ENCODE data around the gene OR8B12.

The OR8B12 gene

GRCh38 chr11:124543554-124543953, at the start of gene OR8B12:
Gene OR8B12, minus strand, starts transcription at chr11:124543654. Its CDS starts 0 bp downstream, at chr11:124543654.
- H3K9me3 ChIP-seq: no peaks in the 10 kb centered on the region
- no peak within 1 kb of the TSS for H3K9ac ChIP-seq
- H4K20me1 ChIP-seq: no peaks in the 10 kb centered on the region
- H3K27me3 ChIP-seq: no peaks in the 10 kb centered on the region
- H3K4me2 ChIP-seq: no peak within 1 kb of the TSS
- no peaks in the 10 kb centered on the region for H3K4me1 ChIP-seq
- H3K36me3 ChIP-seq: no peaks in the 10 kb centered on the region
- no peak within 1 kb of the TSS for H3K4me3 ChIP-seq
- TF ChIP-seq Cebpa-rat (IDR thresholded peaks at IDR 0.05): no peak
- no peak within 1 kb of the TSS for H3K27ac ChIP-seq

GRCh38 chr11:124592627-124593026, 49.2 kb upstream of the OR8B12 start:
- Histone ChIP-seq H3K9ac (no peak overlapping the region), H3K36me3 (no peaks in the 10 kb centered on the region), H3K27me3 (no peaks in the 10 kb centered on the region), H3K4me2 (no peak overlapping the region), H3K4me3 (no peak overlapping the region), H4K20me1 (no peaks in the 10 kb centered on the region), H3K9me3 (no peaks in the 10 kb centered on the region), H3K4me1 (no peaks in the 10 kb centered on the region), H3K27ac (no peak overlapping the region)
- TF ChIP-seq Cebpa-rat (IDR thresholded peaks at IDR 0.05): no peak

GRCh38 chr11:124591430-124591829, 48.0 kb upstream of the OR8B12 start:
- Histone ChIP-seq H3K4me2 (no peak overlapping the region), H3K4me3 (no peak overlapping the region), H3K27me3 (no peaks in the 10 kb centered on the region), H3K9ac (no peak overlapping the region), H3K4me1 (no peaks in the 10 kb centered on the region), H3K36me3 (no peaks in the 10 kb centered on the region), H3K9me3 (no peaks in the 10 kb centered on the region), H4K20me1 (no peaks in the 10 kb centered on the region), H3K27ac (no peak overlapping the region)
- TF ChIP-seq Cebpa-rat (IDR thresholded peaks at IDR 0.05): no peak

GRCh38 chr11:124586238-124586860, 42.9 kb upstream of the OR8B12 start:
- H3K4me3 ChIP-seq: no peak overlapping the region
- no peak overlapping the region for H3K9ac ChIP-seq
- H3K4me1 ChIP-seq: no peaks in the 10 kb centered on the region
- H3K4me2 ChIP-seq: no peak overlapping the region
- H4K20me1 ChIP-seq: no peaks in the 10 kb centered on the region
- no peak for TF ChIP-seq Cebpa-rat (IDR thresholded peaks at IDR 0.05)
- no peak overlapping the region for H3K27ac ChIP-seq
- no peaks in the 10 kb centered on the region for H3K9me3 ChIP-seq
- H3K36me3 ChIP-seq: no peaks in the 10 kb centered on the region
- no peaks in the 10 kb centered on the region for H3K27me3 ChIP-seq

- no peaks in the 10 kb centered on the region for H3K36me3 ChIP-seq
- H3K4me1 ChIP-seq: no peaks in the 10 kb centered on the region
- no peaks in the 10 kb centered on the region for H4K20me1 ChIP-seq
- no peak for TF ChIP-seq Cebpa-rat (IDR thresholded peaks at IDR 0.05)
- no peak overlapping the region for H3K4me2 ChIP-seq
- no peaks in the 10 kb centered on the region for H3K27me3 ChIP-seq
- H3K9me3 ChIP-seq: no peaks in the 10 kb centered on the region
- no peak overlapping the region for H3K27ac ChIP-seq
- H3K9ac ChIP-seq: no peak overlapping the region
- no peak overlapping the region for H3K4me3 ChIP-seq
These were observed 41.4 kb upstream of the OR8B12 start for GRCh38 chr11:124584681-124585372.

GRCh38 chr11:124583781-124584180, 40.3 kb upstream of the OR8B12 start:
- no peak overlapping the region for H3K4me2 ChIP-seq
- no peaks in the 10 kb centered on the region for H3K4me1 ChIP-seq
- TF ChIP-seq Cebpa-rat (IDR thresholded peaks at IDR 0.05): no peak
- no peaks in the 10 kb centered on the region for H3K9me3 ChIP-seq
- H3K27me3 ChIP-seq: no peaks in the 10 kb centered on the region
- H4K20me1 ChIP-seq: no peaks in the 10 kb centered on the region
- H3K9ac ChIP-seq: no peak overlapping the region
- H3K4me3 ChIP-seq: no peak overlapping the region
- no peaks in the 10 kb centered on the region for H3K36me3 ChIP-seq
- H3K27ac ChIP-seq: no peak overlapping the region

GRCh38 chr11:124582565-124582964, 39.1 kb upstream of the OR8B12 start:
- TF ChIP-seq Cebpa-rat (IDR thresholded peaks at IDR 0.05): no peak
- H3K4me1 ChIP-seq: no peaks in the 10 kb centered on the region
- H3K4me2 ChIP-seq: no peak overlapping the region
- H3K9me3 ChIP-seq: no peaks in the 10 kb centered on the region
- H4K20me1 ChIP-seq: no peaks in the 10 kb centered on the region
- H3K27ac ChIP-seq: no peak overlapping the region
- no peaks in the 10 kb centered on the region for H3K27me3 ChIP-seq
- H3K9ac ChIP-seq: no peak overlapping the region
- no peaks in the 10 kb centered on the region for H3K36me3 ChIP-seq
- H3K4me3 ChIP-seq: no peak overlapping the region

GRCh38 chr11:124581817-124582216, 38.4 kb upstream of the OR8B12 start:
- H4K20me1 ChIP-seq: no peaks in the 10 kb centered on the region
- no peak overlapping the region for H3K27ac ChIP-seq
- no peak overlapping the region for H3K4me3 ChIP-seq
- no peak for TF ChIP-seq Cebpa-rat (IDR thresholded peaks at IDR 0.05)
- H3K9ac ChIP-seq: no peak overlapping the region
- no peaks in the 10 kb centered on the region for H3K27me3 ChIP-seq
- H3K4me1 ChIP-seq: no peaks in the 10 kb centered on the region
- no peaks in the 10 kb centered on the region for H3K36me3 ChIP-seq
- H3K9me3 ChIP-seq: no peaks in the 10 kb centered on the region
- H3K4me2 ChIP-seq: no peak overlapping the region

GRCh38 chr11:124578761-124579160, 35.3 kb upstream of the OR8B12 start:
- no peak overlapping the region for H3K4me2 ChIP-seq

GRCh38 chr11:124577716-124578427, 34.4 kb upstream of the OR8B12 start:
- no peaks in the 10 kb centered on the region for H3K4me1 ChIP-seq
- no peaks in the 10 kb centered on the region for H4K20me1 ChIP-seq
- no peak overlapping the region for H3K4me2 ChIP-seq
- no peaks in the 10 kb centered on the region for H3K27me3 ChIP-seq
- no peak overlapping the region for H3K27ac ChIP-seq
- H3K9ac ChIP-seq: no peak overlapping the region
- H3K4me3 ChIP-seq: no peak overlapping the region
- H3K9me3 ChIP-seq: no peaks in the 10 kb centered on the region
- TF ChIP-seq Cebpa-rat (IDR thresholded peaks at IDR 0.05): no peak
- no peaks in the 10 kb centered on the region for H3K36me3 ChIP-seq

More at GRCh38 chr11:124578761-124579160, 35.3 kb upstream of the OR8B12 start:
- Histone ChIP-seq H3K4me3 (no peak overlapping the region), H3K4me1 (no peaks in the 10 kb centered on the region), H3K9me3 (no peaks in the 10 kb centered on the region), H3K27me3 (no peaks in the 10 kb centered on the region), H3K9ac (no peak overlapping the region), H3K27ac (no peak overlapping the region), H3K36me3 (no peaks in the 10 kb centered on the region), H4K20me1 (no peaks in the 10 kb centered on the region)
- no peak for TF ChIP-seq Cebpa-rat (IDR thresholded peaks at IDR 0.05)

All from BLaER1 (cell line).